ENCODE data around the gene TMEM201.
"Not testable (repeated sequence)": the region's sequence is repeated elsewhere in the genome, so short reads cannot be mapped to it uniquely, and the experiment has no call there.

Gene TMEM201, protein sequence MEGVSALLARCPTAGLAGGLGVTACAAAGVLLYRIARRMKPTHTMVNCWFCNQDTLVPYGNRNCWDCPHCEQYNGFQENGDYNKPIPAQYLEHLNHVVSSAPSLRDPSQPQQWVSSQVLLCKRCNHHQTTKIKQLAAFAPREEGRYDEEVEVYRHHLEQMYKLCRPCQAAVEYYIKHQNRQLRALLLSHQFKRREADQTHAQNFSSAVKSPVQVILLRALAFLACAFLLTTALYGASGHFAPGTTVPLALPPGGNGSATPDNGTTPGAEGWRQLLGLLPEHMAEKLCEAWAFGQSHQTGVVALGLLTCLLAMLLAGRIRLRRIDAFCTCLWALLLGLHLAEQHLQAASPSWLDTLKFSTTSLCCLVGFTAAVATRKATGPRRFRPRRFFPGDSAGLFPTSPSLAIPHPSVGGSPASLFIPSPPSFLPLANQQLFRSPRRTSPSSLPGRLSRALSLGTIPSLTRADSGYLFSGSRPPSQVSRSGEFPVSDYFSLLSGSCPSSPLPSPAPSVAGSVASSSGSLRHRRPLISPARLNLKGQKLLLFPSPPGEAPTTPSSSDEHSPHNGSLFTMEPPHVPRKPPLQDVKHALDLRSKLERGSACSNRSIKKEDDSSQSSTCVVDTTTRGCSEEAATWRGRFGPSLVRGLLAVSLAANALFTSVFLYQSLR

DNA sequence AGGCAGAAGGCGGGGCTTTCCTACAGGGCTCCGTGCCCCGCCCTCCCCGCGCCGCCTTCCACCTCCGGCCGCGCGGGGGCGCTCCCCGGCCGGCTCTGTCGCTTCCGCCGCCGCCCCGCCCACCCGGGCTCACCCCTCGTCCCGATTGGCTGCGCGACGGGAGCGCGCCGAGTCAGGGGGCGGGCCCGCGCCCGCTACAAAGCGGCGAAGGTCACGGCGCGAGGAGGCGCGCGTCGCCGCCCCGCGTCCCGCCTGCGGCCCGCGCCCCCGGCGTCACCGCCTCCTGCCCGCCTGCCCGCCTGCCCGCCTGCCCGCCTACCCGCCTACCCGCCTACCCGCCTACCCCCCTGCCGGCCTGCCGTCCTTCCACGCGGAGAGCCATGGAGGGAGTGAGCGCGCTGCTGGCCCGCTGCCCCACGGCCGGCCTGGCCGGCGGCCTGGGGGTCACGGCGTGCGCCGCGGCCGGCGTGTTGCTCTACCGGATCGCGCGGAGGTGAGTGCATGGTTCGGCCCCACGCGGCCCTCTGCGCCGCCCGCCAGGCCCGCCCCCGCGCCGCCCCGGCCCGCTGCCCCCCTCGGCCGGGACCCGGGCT lies at the start of gene TMEM201:
TSS of gene TMEM201 (plus strand) at position 361 of the 593 bp plus-strand sequence. CDS start at position 381, 20 bp downstream.
- no peak for FAIRE-seq

DNA sequence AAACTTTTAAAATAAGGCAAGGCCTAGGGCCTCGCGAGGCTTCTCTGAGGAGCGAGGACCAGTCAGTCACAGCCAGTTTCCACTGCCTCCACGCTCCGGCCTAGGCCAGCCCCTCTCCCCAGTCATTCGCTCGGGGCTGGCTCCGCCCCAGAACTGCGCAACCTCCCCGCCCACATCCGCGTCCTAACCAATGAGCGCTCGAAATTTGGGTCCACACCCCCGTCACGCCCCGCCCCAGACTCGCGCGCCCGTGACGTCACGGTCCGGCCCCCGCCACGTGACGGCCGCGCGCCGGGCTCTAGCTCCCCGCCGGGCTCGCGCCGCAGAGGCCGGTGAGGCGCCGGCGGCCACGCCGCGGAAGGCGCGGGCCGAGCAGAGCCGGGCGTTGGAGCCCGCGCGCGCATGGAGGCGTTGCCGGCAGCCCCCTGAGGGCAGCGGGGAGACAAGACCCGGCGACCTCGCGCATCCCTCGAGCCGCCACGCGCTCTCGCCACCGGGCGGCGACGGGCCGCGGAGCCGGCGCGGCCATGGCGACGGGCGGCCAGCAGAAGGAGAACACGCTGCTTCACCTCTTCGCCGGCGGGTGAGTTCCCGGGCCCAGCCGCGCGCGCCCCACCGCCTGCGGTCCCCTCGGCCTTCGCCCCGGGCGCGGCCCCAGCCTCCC lies 49.4 kb upstream of the TMEM201 start, which contains the start of gene SLC25A33:
TSS of gene SLC25A33 (plus strand) at position 301 of the 664 bp plus-strand sequence. CDS start at position 528, 227 bp downstream.
- no peak for FAIRE-seq

DNA sequence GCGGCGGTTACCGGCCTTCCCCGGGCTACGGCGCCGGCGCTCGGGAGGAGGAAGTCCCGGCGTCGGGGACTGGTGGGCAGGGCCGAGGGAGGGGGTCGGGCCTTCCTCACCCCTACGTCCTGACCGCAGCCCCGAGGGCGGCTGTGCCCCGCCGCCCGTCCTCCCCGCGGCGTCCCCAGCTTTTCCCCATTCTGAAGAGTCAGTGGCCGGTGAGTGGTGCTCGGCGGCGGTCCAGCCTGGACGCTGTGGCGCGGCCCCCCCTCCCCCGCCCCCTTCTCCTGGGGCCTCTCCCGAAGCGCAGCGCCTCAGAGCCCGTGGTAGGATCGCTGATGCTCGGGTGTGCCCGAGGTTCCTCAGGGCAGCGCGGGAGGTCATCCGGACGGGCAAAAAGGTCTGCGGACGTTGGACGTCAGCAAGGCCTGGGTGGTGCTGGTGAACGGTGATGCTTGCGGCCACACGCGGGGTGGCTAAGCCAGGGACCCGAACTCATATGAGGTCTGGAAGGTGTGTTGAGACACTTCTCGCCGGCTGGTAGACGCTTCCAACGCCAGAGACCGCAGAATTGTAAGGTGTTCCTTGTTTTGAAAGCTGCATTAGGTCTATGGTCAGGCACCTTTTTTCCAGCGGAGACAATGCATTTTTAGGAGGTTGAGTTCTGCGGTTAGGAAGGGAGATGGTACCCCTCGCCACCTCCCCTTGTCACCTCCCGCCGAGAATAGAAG lies 48.7 kb upstream of the TMEM201 start:
- no peak for FAIRE-seq

DNA sequence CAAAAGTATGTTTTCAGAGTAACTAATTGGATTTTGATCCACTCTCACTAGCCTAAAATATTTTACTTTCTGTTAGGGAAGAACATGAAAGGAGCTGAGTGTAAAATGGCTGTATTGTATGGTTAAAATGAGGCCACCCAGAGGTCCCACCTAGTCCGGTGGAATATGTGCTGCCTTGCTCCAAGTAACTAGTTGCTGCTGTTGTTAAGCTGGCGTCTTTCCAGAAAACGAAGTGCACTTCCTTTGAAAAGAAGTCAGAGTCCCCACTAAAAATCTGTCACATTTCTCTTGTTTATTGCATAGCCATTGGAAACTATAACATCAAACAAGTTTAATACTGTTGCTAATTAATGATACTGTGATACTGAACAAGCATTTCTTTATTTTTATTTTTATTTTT lies 46.3 kb upstream of the TMEM201 start:
- no peak for FAIRE-seq

DNA sequence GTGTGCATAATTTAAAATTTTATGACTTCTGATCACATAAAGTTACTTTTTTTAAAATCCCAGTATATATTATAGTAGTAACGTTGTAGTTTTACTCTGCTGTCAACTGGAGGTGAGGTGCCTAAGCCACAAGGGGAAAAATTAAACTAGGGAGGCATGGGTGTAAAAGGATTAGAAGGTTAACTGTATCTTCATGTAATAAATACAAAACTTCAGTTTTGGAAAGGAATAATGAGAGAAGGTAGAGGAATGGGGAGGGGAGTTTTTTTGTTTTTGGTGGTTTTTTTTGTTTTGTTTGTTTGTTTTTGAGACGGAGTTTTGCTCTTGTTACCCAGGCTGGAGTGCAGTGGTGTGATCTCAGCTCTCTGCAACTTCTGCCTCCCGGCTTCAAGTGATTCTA lies 43.8 kb upstream of the TMEM201 start:
- FAIRE-seq, result no peak

DNA sequence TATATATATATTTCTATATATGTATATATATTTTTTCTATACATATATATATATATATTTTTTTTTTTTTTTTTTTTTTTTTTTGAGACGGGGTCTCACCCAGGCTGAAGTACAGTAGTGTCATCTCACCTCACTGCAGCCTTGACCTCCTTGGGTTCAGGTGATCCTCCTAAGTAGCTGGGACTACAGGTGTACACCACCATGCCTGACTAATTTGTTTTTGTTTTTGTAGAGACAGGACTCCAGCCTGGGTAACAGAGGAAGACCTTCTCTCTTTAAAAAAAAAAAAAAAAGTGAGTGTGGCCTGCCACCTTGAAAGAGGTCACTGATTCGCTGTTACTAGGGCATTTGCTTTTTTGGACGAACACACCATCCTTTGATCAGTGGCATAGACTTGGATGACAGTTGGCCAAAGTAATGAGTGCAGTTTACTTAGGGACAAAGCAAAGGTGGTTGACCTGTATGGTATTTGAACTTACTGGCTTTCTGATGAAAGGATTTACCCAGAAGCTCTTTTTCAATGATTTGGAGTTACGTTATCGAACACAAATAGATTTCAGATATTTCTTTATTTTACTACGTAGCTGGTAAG lies 38.7 kb upstream of the TMEM201 start:
- no peak for FAIRE-seq

DNA sequence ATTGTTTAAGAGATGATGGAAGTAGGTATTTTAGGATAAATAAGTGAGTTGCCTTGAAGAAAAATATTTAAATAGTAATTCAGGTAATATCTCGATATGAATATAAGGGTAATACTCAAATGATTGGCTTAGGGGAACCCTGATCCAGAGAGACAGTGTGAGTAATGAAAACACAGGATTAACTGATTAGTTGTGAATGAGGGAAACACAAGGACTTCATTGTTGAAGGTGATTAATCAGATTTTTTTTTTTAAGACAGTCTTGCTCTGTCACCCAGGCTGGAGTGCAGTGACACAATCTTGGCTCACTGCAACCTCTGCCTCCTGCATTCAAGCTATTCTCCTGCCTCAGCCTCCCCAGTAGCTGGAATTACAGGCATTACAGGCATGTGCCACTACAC lies 36.7 kb upstream of the TMEM201 start:
- FAIRE-seq, result no peak

DNA sequence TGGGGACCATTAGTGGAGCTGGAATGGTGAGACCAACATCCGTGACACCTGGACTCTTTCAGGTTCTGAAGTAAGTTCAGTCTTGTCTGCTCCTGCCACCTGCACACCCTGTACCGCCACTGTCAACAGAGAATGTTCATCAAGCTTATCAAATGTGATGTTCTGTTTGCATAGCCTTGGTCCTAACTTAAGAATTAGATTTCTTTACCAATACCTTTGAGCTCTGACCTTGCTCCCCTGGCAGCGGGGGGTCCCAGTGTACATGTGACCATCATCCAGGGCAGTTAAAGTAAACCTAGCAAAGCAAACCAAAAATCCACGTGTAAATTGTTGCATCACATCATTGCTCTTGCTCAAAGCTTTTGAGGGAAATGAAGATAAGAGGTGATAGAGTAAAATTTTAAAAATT lies 35.0 kb upstream of the TMEM201 start:
- no peak for FAIRE-seq

DNA sequence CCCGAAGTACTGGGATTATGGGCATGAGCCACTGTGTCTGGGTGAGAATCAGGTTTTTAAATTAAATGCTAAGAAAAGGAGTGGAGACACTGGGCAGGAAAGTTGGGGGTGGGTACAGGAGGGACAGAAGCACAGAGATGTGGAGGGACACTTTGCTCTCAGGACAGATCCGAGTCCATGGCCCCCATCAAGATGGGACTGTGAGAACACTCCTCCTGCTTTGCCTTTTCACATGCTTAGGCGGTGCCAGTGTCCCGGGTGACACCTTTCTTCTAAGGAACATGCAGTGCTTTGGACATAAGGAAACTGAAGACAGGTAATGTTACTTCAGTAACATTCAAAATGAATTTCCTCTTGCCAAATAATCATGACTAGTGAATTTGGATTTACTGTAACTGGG lies 32.8 kb upstream of the TMEM201 start:
- FAIRE-seq, result no peak

DNA sequence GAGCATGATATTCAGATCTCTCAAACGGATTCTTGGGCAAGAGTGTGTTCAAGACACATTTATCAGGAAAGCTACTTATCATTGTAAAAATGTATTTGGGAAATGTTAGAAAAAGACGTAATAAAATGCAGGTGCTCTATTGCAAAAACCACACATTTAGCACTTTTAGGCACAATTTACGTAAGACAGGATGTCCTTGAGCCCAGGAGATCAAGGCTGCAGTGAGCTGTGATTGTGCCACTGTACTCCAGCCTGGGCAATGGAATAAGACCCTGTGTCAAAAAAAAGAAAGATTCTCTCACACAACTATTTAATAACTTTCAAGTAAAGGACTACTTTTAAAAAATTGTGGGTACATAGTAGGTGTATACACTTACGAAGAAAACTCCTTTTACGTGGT lies 31.1 kb upstream of the TMEM201 start:
- FAIRE-seq, result no peak

DNA sequence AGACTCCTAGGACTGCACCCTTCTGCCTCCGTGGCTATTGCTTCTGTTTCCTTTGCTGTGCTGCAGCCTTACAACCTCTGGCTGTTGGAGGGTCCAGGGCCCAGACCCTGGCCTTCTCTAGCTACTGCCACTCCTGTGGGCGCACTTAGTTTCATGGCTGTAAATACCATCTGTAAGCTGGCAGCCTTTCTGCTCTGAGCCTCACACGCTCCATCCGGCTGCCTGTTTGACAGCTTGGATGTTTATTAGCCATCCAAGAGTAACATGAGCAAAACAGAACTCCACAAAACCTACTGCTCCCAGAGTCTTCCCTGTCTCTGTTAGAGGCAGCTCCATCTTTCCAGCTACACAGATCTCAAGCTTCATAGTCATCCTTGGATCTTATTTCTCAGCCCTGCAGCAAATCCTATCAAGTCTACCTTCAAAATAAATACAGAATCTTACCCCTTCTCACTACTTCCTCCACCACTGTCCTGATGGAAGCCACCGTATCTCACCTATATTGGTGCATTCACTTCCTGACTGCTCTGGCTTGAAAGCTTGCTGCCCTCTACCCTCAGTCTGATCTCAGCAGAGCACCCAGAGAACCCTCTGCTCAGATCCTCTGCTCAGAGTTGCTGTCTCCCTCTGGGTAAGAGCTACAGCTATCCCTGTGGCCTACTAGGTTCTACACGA lies 30.3 kb upstream of the TMEM201 start:
- no peak for FAIRE-seq

DNA sequence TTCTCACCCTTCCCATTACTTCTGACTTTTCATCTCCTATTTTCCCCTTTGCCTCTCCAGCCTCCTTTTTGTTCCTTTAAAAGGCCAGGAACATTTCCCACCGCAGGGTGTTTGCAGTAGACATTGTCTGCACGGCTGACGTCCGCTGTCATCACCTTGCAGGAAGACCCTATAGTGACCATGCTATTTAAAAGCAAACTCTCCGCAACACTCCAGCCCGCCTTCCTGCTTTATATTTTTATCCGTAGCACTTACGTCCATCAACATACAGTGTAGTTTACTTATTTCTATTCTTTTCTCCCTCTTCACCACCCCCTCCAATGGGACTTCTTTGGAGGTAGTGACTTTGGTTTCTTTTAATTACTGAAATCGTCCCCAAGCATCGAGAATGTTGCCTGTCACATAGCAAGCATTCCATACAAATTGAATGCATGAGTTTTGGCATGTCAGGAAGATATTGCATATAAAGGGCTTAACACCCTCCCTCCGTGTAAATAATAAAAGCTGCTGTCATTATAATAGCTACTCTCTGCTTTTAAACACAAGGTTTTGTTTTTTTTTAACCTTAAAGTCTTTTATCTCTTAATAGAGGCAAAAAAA lies 29.7 kb upstream of the TMEM201 start:
- no peak for FAIRE-seq

DNA sequence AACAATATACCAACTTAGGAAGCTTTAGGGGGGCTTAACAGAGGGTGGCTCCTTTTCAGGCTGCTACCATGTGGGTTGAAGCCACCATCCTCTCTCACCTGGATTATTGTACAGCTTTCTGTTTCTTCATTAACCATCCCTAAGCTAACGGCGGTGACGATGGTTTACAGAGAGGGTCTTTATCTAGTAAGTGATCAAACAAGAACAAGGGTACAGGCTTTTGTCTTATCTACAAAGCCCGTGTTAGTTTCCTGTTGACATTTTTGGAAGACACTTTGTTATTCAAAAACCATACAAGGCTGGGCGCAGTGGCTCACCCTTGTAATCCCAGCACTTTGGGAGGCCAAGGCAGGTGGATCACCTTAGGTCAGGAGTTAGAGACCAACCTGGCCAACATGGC lies 29.0 kb upstream of the TMEM201 start:
- no peak for FAIRE-seq

DNA sequence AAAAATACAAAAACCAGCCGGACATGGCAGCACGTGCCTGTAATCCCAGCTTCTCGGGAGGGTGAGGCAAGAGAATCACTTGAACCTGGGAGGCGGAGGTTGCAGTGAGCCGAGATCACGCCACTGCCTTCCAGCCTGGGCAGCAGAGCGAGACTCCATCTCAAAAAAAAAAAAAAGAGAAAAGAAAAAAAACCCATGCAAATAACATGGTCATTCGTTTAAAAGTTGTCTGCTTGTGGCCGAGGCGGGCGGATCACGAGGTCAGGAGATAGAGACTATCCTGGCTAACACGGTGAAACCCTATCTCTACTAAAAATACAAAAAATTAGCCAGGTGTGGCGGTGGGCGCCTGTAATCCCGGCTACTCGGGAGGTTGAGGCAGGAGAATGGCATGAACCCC lies 28.6 kb upstream of the TMEM201 start:
- FAIRE-seq, result not testable (repeated sequence)

DNA sequence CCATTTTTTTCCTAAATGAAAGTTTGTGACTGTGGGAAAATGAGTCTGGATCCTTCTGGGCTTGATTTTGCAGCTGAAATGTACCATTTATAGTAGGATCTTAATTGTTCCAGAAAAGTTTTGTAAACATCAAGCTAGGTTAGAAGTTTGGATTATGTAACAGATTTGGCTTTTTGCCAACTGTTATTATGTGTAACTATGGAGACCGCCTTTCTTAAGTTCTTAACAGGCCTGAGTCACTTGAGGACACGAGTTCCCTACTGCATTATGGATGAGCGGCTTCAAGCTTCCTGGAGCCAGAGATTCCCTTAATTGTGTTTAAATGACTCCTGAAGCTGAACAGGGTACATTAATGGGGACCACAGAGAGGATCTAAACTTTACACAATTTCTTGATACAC lies 27.3 kb upstream of the TMEM201 start:
- FAIRE-seq, result peak; percentile 33

DNA sequence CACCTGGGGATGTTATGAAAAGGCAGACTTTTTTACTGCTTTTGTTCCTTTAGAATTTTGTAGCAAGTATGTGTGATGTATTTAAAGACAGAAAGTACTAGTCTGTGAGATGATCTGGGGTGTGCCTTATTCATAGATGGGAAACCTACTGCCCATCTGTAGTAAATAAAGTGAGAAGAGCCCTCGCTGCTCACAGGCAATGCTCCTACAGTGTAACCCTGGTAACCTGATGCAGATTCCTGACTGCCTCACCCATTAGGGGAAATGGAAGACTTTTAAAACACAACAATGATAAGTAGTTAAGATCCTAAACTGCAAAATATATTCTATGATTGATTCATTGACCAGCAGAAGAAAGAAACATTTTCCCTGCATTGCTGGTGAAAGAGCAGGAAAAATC lies 19.4 kb upstream of the TMEM201 start:
- no peak for FAIRE-seq

DNA sequence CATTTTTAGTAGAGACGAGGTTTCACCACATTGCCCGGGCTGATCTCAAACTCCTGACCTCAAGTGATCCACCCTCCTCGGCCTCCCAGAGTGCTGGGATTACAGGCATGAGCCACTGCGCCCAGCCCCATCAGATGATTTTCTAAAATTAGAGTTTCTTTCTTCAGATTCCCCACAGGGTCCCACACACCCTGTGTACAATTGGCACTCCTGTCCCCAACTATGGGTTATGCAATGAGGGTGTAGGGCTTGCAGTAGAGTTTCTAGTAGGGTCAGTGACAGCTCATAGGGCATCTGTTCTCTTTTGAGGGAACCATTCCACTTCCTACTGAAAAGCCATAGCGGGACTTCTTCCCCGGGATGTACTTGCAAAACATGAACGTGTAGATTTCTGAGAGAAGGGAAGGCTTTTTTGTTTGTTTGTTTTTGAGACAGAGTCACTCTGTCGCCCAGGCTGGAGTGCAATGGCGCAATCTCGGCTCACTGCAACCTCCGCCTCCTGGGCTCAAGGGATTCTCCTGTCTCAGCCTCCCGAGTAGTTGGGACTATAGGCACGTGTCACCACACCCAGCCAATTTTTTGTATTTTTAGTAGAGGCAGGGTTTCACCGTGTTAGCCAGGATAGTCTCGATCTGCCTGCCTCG lies 17.7 kb upstream of the TMEM201 start:
- FAIRE-seq, result not testable (repeated sequence)

DNA sequence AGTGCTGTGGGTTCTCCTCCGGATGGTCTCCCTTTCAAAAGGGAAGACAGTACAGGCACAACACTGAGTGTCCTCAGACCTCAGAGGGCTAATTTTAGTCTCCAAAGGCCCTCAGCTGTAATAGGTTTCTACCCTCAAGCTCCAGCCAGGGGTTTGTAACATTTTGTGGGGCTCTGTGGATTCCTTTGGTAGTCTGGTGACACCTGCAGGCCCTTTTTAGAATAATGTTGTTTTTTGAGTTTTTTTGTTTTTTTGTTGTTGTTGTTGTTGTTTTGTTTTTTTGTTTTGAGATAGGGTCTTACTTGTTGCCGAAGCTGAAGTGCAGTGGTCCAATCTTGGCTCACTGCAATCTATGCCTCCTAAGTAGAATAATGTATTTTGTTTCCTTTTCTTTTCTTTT lies 15.0 kb upstream of the TMEM201 start:
- no peak for FAIRE-seq

DNA sequence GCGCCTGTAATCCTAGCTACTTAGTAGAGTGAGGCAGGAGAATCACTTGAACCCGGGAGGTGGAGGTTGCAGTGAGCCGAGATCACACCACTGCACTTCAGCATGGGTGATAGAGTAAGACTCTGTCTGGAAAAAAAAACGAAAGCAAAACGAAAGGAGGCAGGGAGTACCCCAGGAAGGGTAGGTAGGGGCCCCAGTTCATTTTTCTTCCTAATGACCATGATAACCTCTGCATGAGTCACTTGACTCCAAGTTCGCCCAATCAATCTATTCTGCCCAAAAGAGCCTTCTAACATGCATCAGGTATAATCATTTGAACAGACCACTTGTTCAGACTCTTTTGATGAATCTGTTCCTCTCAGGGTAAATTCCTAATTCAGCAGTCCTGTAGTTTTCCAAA lies 13.2 kb upstream of the TMEM201 start:
- no peak for FAIRE-seq

DNA sequence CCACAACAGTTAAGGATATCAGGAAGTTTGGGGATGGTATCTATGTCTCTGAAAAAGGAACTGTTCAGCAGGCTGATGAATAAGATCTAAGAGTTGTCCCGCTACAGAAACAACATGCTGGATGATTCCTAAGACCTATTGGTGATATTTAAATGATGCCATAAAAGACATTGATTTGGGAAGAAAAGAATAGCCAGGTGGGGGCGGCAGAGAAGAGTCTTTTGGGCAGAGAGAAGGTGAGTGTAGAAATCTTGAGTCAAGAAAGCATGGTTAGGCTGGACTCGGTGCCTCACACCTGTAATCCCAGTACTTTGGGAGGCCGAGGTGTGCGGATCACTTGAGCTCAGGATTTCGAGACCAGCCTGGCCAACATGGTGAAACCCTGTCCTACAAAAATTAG lies 11.8 kb upstream of the TMEM201 start:
- FAIRE-seq, result no peak

DNA sequence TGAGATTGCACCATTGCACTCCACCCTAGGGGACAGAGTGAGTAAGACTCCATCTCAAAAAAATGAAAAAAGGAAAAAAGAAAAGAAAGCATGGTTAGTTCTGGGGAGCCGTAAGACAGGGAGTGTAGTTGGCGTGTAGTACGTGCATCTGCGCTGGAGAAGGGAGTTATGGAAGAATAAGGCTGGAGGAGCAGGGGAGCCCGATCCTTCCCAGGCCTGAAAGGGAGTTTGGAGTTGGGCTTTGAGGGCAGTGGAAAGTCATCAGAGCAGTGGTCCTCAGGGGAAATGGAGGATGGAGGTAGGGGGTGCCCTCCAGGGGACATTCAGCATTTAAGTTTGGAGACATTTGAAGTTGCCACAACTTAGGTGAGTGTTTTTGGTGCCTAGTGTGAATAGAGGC lies 11.3 kb upstream of the TMEM201 start:
- FAIRE-seq, result no peak
